ENCODE results near the gene BMP7.
A peak's percentile ranks its signal among the peaks of the same experiment; 100 is the strongest.

Gene BMP7

DNA sequence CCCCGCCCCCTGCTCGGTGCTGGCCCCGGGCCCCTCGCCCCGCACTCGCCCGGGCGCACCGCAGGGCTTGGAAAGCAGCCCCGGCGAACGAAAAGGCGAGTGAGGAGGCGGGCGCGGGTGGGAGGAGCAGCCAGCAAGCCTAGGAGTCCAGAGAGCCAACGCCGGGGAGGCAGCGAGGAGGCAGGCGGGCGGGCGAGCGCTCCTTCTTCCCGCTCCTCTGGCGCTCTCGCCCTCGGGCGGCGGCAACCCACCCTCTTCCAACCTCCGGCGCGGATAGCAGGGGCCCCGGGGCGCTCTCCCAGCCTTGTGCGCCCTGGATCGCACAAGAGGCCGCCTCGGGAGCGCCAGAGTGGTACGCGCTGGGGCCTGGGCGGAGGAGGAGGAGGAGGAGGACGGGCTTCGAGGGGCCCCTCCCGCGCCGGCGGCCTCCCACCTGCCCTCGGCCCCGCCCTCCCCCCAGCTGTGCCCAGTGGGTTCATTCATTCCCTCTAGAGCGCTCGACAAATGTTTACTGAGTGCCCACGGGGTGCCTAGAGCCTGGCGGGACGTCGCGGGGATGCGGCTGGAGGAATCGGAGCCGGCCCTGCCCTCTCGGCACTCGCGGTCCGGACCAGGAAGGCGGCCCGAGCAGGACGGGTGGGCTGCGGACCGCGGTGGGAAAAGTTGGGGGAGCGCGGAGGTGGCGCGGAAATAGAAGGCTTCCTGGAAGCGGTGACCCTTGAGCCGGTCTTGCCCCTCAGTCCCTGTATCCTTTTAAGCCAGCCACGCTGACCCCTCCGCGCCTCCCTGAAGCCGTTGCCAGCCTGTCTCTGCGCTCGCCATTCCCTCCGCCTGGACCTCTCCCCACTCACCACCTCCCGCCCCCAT is at the start of gene BMP7:
Gene BMP7 (minus strand): TSS at position 351 of the 867 bp plus-strand sequence. CDS start 519 bp downstream, outside the sequence.
- peak; percentile 83 for DNase-seq (ENCODE audit: low spot score)

DNA sequence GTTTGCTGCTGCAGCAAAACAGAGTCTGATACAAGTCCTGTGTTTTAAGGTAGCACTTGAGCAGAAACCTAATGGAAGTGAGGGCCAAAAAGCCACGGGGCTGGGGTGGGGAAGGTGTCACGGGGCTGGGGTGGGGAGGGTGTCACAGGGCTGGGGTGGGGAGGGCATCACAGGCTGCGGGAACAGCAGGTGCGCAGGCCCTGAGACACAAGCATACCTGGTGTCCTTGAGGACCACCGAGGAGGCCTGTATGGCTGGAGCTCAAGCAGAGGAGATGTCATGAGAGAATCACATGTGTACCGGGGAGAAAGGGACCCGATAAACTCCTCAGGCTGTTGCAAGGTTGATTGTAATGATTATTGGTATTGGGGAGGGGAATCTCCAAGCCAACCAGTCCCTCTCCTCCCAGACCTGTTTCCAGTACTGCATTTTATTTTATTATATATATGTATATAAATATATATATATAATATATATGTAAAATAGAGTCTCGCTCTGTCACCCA is 49.6 kb upstream of the BMP7 start:
- DNase-seq (ENCODE audit: low spot score), result no peak

- DNase-seq (ENCODE audit: low spot score), result no peak
Measured at GRCh38 chr20:57315083-57315975, 48.9 kb upstream of the BMP7 start.

- no peak for DNase-seq (ENCODE audit: low spot score)
Measured at GRCh38 chr20:57313951-57314350, 47.5 kb upstream of the BMP7 start.

DNA sequence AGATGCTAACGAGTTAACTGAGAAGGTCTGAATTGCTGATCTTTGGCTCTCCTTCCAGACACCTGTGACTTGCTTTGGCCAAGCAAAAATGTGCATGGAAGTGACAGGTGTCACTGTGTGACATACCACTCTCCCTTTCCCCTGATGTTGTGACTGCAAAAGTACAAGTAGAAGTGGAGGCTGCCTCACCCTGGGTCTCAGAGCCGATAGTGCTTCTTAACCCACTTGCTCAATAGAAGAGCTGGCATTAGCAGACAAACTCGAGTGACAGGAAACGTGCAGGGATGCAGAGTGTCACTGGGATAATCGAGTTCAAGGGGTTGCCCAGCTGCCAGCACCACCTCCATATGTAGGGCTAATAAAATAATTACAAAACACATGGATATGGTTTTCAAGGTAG is 46.8 kb upstream of the BMP7 start:
- no peak for DNase-seq (ENCODE audit: low spot score)

DNA sequence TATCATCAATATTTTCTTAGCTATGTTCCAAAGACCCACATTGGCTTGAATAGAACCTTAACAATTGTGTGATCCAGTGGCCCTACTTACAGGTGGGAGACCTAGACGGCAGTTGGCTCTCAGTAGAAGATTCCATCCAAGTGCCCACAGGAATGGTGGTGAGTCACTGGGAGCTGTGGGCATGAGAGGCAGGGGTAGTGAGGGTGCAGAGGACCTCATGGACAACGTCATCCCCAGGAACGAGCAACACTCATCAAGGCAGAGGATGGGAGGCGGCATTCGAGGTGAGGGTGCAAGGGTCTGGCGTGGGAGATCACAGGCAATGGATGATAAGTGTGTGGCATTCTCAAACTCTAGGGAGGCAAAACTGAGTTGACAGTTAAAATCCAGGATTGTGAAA is 45.7 kb upstream of the BMP7 start:
- DNase-seq (ENCODE audit: low spot score), result no peak

DNA sequence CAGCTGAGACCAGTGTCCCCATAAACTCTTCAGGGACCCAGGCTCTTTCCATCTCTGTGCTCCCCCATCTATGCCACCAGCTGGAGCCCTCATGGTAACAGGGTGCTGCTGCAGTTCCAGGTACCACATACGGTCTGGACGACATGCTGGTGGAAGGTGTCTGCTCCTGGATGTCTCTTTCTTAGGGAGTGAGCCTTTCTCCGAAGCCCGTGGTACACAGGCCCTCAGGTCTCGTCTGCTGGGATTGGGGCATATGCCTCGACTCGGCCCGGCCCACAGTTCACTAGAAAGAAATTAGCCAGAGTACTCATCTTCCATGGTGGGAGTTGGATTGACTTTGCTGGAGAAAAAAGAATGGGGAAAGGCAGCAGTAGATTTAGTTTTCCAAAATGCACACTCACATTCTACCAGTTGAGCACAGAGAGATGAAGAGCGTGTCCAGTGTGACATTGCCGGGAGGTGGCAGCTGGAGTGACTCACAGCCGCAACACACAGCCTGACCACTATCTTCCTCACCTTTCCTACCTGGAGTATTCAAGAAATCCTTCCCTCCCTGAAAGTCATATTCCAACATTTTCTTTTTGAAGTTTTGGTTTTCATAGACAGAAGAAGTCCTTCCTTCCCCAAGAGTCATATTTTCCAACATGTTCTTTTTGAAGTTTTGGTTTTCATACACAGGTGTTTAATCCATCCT is 44.5 kb upstream of the BMP7 start:
- DNase-seq (ENCODE audit: low spot score), result no peak

GRCh38 chr20:57309544-57310115 is 43.2 kb upstream of the BMP7 start:
- no peak for DNase-seq (ENCODE audit: low spot score)

GRCh38 chr20:57308451-57309271 is 42.2 kb upstream of the BMP7 start:
- no peak for DNase-seq (ENCODE audit: low spot score)

GRCh38 chr20:57306747-57307146 is 40.3 kb upstream of the BMP7 start:
- DNase-seq (ENCODE audit: low spot score), result no peak

DNA sequence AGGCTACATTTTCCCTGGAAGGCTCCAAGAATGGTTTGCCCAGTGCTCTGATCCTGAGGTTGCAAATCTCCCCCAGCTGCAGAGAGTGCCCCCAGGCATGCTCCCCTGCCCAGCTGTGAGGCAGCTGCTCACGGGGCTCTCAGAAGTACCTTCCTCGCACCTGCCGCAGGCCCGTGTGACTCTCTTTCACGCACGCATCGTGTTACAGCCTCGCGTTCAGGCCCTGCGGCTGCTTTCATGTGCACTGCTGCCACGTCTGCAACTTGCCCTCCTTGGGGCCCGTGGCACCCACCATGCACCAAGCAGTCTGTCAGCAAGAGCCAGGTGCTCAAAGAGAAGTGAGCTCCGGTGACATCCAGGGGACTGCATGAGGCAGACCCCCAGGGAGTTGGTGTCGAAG is 34.6 kb upstream of the BMP7 start:
- no peak for DNase-seq (ENCODE audit: low spot score)

DNA sequence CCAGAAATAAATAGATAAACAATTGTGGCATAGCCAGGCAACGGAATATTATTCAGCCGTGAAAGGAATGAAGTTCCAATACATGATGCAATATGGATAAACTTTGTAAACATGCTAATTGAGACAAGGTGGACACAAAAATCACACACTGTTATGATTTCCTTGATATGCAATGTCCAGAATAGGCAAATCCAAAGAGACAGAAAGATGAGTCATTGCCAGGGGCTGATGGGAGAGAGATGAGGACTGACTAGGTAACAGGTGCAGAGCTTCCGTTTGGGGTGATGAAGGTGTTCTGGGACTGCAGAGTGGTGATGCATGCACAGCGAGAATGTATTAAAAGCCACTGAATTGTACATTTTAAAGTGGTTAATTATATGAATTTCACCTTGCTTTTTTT is 32.0 kb upstream of the BMP7 start:
- DNase-seq (ENCODE audit: low spot score), result peak; percentile 57

GRCh38 chr20:57294550-57294949 is 28.1 kb upstream of the BMP7 start:
- no peak for DNase-seq (ENCODE audit: low spot score)

- DNase-seq (ENCODE audit: low spot score), result no peak
Measured at GRCh38 chr20:57293995-57294394, 27.6 kb upstream of the BMP7 start.

GRCh38 chr20:57292611-57293010 is 26.2 kb upstream of the BMP7 start:
- no peak for DNase-seq (ENCODE audit: low spot score)

DNA sequence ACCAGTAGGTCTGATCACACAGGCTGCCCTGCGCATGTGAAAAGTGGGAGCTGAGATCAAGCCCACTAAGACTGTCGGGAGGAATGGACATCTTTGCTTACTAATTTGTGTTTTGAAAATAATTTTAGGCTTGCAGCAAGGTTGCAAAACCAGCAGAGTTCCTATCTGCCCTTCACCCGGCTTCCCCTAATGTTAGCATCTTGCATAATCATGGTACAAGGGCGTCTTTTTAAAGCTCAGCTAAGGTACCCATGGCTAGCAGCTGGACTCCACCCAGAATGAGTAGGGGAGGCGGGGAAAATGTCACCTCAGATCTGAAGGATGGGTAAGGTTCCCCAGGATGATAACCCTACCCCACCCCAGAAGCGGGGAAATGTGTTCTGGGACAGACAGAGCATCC is 25.3 kb upstream of the BMP7 start:
- DNase-seq (ENCODE audit: low spot score), result no peak

- DNase-seq (ENCODE audit: low spot score), result no peak
Measured at GRCh38 chr20:57291003-57291402, 24.6 kb upstream of the BMP7 start.

- no peak for DNase-seq (ENCODE audit: low spot score)
Measured at GRCh38 chr20:57290178-57290484, 23.7 kb upstream of the BMP7 start.

- DNase-seq (ENCODE audit: low spot score), result no peak
Measured at GRCh38 chr20:57289391-57290177, 23.1 kb upstream of the BMP7 start.

DNA sequence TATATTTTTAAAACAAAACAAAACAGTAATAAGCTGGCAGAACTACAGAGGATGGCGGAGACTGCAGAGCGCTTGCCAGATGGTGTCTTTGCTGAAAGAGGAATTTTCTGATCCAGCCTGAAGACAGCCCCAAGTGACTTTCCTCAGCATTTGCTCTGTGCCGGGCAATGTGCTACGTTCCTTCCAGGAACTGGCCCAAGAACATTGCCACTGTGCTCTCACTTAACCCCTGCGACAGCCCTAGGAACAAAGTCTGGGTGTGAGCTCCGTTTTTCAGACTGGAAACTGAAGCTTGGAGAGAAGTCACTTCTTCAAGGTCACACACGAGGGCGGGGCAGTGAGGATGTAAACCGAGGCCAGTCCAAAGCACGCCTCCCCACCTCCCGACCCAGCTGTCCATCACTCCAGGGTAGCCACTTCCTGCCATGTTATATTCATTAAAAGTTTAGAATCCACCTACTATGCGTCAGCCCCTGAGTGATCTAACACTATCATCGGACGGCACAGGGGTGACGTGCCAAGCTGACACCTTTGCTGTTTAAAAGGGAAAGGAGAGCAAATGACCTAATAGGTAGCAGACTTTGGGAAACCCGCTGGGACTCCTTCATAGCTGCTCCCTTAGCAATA is 22.3 kb upstream of the BMP7 start:
- DNase-seq (ENCODE audit: low spot score), result no peak

All from SW480 (cell line).